Stimulated activated CD4-positive, alpha-beta T cell treated with anti-CD3 and anti-CD28 coated beads, TNF-alpha, amount 100 ng/mL, for 48 hours (primary cell): ENCODE measurements around the gene THYN1.

ENCODE experiments used
- DNase-seq, 3 donors: peaks; one replicate each; pipeline ENCODE4 v3.0.0-alpha.2; 2020; ENCODE audit warnings: low read depth in 3 of 3

The THYN1 gene

GRCh38 chr11:134248910-134249480, 4.2 kb downstream of the THYN1 start:
- DNase-seq, result no peak

- no peak for DNase-seq
Measured at GRCh38 chr11:134246678-134247077, 6.5 kb downstream of the THYN1 start.

- no peak for DNase-seq
Measured at GRCh38 chr11:134246100-134246499, 7.1 kb downstream of the THYN1 start.

- DNase-seq, result no peak
Measured at GRCh38 chr11:134245434-134245833, 7.7 kb downstream of the THYN1 start.

GRCh38 chr11:134244593-134244992, 8.6 kb downstream of the THYN1 start:
- DNase-seq, result no peak

GRCh38 chr11:134243913-134244312, 9.2 kb downstream of the THYN1 start:
- no peak for DNase-seq

- DNase-seq, result no peak
Measured at GRCh38 chr11:134242376-134242775, 10.8 kb downstream of the THYN1 start.

DNA sequence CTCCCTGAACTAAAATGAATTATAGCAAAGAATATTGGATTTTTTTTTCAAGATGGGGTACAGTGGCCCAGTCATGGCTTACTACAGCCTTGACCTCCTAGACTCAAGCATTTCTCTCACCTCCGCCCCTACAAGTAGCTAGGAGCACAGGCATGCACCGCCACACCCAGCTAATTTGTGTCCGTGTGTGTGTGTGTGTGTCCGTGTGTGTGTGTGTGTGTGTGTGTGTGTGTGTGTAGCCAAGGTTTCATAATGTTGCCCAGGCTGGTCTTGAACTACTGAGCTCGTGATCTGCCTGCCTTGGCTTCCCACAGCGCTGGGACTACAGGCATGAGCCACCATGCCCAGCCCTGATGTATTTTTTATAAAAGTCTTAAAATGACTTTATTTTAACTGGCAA, 12.6 kb downstream of the THYN1 start:
- DNase-seq, result no peak

DNA sequence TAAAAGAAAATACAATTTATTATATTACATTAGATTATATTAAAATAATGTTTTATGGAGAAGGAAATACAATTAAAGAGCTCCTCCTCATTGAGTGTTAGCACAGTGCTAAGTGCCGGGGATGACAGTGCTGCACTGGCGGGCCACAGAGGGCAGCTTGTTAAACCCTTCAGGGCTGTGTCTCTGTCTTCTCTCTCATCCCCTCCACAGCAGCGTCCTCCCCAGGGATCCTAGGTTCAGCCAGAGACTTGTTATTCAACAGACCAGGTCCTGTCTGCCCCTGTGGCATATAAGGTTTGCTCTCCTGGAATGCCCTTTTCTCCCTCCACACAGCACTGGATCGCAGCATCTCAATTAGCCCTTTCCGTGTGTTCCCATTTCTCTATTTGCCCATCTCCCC, 14.2 kb downstream of the THYN1 start:
- DNase-seq, result no peak

DNA sequence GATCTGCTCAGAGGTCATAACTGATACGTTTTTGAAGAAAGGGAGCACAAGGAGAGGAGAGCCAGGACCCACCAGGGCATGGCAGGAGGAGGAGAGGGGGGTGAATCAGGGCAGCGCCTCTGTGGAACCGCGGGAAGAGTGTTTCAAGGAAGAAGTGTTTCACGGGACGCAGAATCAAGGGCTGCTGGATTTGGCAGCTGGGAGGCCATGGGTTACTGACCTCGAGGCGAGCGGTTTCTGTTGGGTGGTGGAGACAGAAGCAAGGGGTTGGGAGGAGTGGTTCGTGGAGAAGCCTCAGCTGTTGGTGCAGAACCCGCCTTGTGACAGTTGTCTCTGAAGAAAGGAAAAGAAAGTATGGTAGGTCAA, 15.6 kb downstream of the THYN1 start:
- DNase-seq, result no peak

GRCh38 chr11:134236834-134237556, 16.2 kb downstream of the THYN1 start:
- no peak for DNase-seq

- DNase-seq, result no peak
Measured at GRCh38 chr11:134235399-134235798, 17.8 kb downstream of the THYN1 start.

DNA sequence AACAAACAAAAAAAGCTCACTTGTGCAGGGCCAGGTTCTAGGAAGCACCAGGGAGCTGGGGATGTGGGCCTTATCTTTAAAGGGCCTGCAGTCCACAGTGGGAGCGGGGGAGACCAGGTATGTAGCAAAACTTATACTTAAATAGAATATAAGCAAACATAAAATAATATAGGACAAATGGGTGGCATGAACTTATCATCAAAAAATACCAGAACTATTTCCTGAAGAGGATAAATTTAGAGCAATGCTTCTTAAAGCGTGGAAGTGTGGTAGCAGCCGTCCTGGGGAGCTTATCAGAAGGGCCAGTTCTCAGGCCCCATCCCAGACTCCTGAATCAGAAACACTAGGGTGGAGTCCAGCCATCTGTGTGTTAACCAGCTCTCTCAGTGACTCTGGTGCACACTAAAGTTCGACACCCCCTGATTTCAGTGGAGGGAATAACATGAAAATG, 19.4 kb downstream of the THYN1 start:
- no peak for DNase-seq

- no peak for DNase-seq
Measured at GRCh38 chr11:134231958-134232659, 21.0 kb downstream of the THYN1 start.

GRCh38 chr11:134230339-134230738, 22.8 kb downstream of the THYN1 start:
- no peak for DNase-seq

DNA sequence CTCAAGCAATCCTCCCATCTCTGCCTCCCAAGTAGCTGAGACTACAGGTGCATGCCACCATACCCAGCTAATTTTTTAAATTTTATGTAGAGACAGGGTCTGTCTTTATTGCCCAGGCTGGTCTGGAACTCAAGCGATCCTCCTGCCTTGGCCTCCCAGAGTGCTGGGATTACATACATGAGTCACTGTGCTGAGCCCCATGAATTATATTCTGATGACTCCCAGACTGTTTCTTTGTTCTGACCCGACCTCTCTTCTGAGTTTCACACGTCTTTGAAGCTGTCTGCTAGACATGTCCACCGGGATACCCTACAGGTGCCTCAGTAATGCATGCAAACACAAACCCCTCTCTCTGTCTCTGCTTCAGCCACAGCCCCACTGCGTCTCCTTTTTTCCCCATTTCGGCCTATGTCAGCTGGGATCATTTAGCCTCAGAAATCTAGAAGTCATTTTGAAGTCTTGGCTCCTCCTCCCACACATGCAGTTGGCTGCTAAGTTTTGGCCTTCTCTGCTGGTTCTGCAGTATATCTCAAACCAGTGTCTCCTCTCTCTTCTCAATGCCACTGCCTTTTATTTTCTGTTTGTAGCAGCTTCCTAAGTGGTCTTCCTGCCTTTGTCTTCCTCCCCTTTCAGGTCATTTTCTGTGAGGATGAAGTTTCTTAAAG, 23.9 kb downstream of the THYN1 start:
- DNase-seq, result no peak

GRCh38 chr11:134228625-134229024, 24.5 kb downstream of the THYN1 start:
- DNase-seq, result no peak

- DNase-seq, result no peak
Measured at GRCh38 chr11:134226806-134227325, 26.3 kb downstream of the THYN1 start.

GRCh38 chr11:134224710-134225664, 28.2 kb downstream of the THYN1 start:
- peak; percentile 43 to 66 (median 56) for DNase-seq

DNA sequence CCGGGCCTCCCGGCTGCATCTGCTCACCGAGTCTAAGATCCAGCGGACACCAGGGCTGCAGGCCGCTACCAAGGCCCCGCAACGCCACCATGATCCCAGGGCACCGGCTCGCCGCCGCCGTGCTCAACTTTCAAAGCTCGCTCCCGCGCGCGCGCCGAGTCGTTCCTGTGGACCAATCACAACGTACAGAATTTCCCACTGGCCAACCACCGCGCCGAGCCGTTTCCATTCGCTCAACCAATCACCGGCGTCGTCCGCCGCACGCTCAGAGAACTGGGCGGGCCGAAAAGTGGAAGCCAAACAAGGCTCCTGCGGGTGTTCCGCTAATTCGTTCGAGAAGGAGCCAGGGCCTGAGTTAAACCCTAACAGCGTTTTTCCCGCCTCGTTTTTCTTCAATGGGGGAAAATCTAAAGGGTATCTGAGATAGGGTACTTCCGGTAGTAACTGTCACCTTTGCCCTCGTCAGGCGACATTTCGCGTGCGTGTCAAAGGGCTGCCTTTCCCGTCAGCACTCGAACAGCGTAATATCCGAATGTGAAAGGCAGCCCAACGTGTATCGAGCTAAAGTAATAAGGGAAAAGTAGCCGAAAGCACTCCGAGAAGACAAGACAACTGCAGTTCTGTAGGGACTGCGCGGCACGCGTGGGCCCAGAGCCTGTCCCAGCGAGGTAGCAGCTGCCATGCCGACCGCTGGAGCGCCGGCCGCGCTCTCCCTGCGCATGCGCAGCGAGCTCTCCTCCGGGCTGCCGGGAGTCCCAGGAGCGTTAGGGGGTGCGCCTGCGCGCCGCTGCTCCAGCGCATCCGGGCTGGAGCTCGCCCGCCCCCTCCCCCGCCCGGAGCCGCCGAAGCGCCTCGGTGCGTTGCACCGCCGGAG, 29.1 kb downstream of the THYN1 start, which contains the start of the genes NCAPD3 and VPS26B:
Gene NCAPD3 (minus strand): TSS at position 132 of the 874 bp plus-strand sequence. CDS start 41 bp downstream, at position 91.
Gene VPS26B (plus strand): TSS at position 836 of the 874 bp plus-strand sequence. CDS start 452 bp downstream, outside the sequence.
- DNase-seq, result peak; percentile 91 to 94 (median 93)
